HUES64 (cell line): ENCODE results near the gene RBP5.
A peak's percentile ranks its signal among the peaks of the same experiment; 100 is the strongest.

Source experiments
- H3K27ac ChIP-seq: 2 replicates; pipeline ENCODE4 v1.7.0; 2013; ENCODE audit warnings: low read depth, low read length, inconsistent platforms
- H3K27me3 ChIP-seq: 2 replicates; pipeline ENCODE4 v1.6.1; 2013; ENCODE audit warnings: mild to moderate bottlenecking, low read length; ENCODE audit not compliant: insufficient read depth
- H3K36me3 ChIP-seq: 2 replicates; pipeline ENCODE4 v1.6.1; 2013; ENCODE audit warnings: mild to moderate bottlenecking, low read length; ENCODE audit not compliant: insufficient read depth
- H3K4me1 ChIP-seq: 2 replicates; pipeline ENCODE4 v1.6.1; 2013; ENCODE audit warnings: mild to moderate bottlenecking, low read length, moderate library complexity; ENCODE audit not compliant: insufficient read depth
- H3K4me3 ChIP-seq: 2 replicates; pipeline ENCODE4 v1.5.1; 2013; ENCODE audit warnings: mild to moderate bottlenecking, low read length, moderate library complexity
- H3K9ac ChIP-seq: 2 replicates; pipeline ENCODE4 v1.6.1; 2013; ENCODE audit warnings: mild to moderate bottlenecking, low read depth, low read length
- H3K9me3 ChIP-seq: 2 replicates; pipeline ENCODE4 v1.6.1; 2013; ENCODE audit warnings: low read depth, low read length; ENCODE audit not compliant: insufficient read depth
- WGBS: fragments of 150-250, 120-280 bp; methylation state at CpG from one replicate; pipeline ENCODE4 v1.1.7; 2013; ENCODE audit warnings: missing lambda C conversion rate; 5-methylcytosine and 5-hydroxymethylcytosine counted together

RBP5 gene

DNA sequence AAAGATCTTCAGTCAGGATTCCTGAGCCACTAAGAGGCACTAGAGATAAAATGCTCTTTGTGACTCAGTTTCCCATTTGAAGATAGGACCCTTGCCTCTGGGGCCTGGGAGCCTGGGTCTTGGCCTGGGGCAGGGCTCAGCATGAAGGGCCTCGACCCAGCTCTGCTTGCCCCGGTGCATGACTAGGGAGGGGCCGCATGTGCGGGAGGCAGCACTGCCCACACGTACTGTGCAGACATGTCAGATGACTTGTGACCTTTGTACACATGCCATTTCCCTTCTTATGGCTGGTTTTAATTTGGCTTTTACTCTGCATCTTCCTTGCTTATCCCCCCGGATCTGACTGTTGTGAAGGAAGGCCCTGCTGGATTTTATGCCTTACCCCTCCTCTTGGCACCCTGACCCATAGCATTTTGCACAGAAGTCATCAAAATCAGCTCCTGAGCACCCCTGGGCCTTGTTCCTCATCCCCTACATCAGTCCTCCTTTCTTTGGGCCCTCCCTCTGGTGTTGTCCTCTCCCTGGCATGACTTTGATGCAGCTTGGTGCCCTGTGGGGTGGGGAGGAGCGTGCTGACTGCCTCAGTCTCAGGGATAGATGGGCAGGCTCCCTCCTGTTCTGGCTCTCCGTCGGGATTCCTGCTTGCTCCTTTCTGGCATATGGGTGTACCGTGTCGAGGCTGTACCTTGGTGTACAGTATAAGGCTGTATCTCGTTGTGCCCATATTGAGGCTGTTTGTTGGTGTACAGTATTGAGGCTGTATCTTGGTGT, 5.9 kb upstream of the RBP5 start:
- peaks cover 5% of the 10 kb centered on the region for H3K27me3 ChIP-seq
- H3K36me3 ChIP-seq: peaks cover 43% of the 10 kb centered on the region
- H3K4me1 ChIP-seq: no peaks in the 10 kb centered on the region
- H3K9ac ChIP-seq: no peak overlapping the region
- no peak overlapping the region for H3K4me3 ChIP-seq
- 91% methylated on average over 12 of the region's 12 CpGs for WGBS
- H3K9me3 ChIP-seq: no peaks in the 10 kb centered on the region
- no peak overlapping the region for H3K27ac ChIP-seq

GRCh38 chr12:7131502-7131866, 2.8 kb upstream of the RBP5 start:
- no peak overlapping the region for H3K9ac ChIP-seq
- WGBS: 33% methylated on average over 7 of the region's 7 CpGs
- H3K36me3 ChIP-seq: peaks cover 26% of the 10 kb centered on the region
- H3K4me1 ChIP-seq: peaks cover 12% of the 10 kb centered on the region
- peaks cover 13% of the 10 kb centered on the region for H3K27me3 ChIP-seq
- H3K9me3 ChIP-seq: no peaks in the 10 kb centered on the region
- peak overlapping the region; percentile 80 for H3K4me3 ChIP-seq
- H3K27ac ChIP-seq: no peak overlapping the region

DNA sequence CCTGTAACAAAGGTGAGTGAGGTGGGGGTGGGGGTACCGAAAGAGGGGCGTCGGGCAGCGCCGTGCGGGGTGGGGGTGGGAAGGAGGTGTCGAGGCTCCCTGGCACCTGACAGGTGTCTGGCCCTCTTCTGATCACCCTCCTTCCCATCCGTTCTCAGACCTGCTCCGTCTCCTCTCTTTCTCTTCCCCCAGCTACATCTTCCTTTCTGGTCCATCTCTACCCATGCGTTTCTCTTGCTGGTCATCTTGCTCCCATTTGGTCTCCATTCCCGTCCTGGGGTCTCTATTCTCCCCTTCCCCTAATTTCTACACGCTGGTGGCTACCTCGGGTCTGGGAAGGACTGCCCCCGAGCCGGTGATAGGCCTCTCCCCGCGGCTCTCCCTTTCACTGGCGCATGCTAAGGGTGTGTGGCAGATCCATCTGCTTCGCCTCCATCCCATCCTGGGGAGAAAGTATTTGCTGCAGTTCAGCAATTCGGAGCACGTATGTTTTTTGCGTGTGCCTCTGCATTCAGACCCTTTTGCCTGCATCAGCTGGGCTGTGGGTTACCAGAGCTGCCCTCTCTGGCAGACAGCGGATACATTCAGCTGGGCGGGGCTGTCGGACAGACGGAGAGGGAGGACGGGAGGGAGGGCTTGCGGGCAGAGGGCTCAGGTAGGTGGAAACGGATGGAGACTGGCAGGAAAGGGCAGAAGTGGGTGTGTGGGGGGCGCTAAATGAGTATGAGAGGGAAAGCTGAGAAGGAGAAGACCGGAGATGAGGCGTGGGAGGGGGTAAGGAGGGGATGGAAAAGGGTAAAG, 2.2 kb upstream of the RBP5 start:
- Histone ChIP-seq H3K36me3 (peaks cover 20% of the 10 kb centered on the region), H3K4me3 (peak overlapping the region; percentile 80), H3K9ac (no peak overlapping the region), H3K9me3 (no peaks in the 10 kb centered on the region), H3K27me3 (peaks cover 13% of the 10 kb centered on the region), H3K4me1 (peaks cover 12% of the 10 kb centered on the region), H3K27ac (no peak overlapping the region)
- WGBS: under 1% methylated on average over 27 of the region's 32 CpGs

- WGBS: under 1% methylated on average over 38 of the region's 40 CpGs
- H3K9ac ChIP-seq: peak within 1 kb of the TSS; percentile 64
- H3K9me3 ChIP-seq: no peaks in the 10 kb centered on the region
- peaks cover 12% of the 10 kb centered on the region for H3K4me1 ChIP-seq
- H3K36me3 ChIP-seq: peaks cover 12% of the 10 kb centered on the region; the same call in 1 of the 2 replicates
- 0 out of 2 replicates have a peak within 1 kb of the TSS, but pooled peaks have one; percentile 31 for H3K27ac ChIP-seq
- peaks cover 13% of the 10 kb centered on the region for H3K27me3 ChIP-seq
- H3K4me3 ChIP-seq: peak within 1 kb of the TSS; percentile 80
These were observed 1.4 kb upstream of the RBP5 start, which contains the start of gene CLSTN3 for GRCh38 chr12:7129872-7130691. Gene CLSTN3 (plus strand): TSS chr12:7130371. CDS start chr12:7130649, 278 bp downstream.

- Histone ChIP-seq H3K27ac (no peak overlapping the region), H3K27me3 (peaks cover 13% of the 10 kb centered on the region), H3K9me3 (no peaks in the 10 kb centered on the region), H3K4me3 (peak overlapping the region; percentile 80), H3K36me3 (peaks cover 7% of the 10 kb centered on the region; the same call in 1 of the 2 replicates), H3K4me1 (peaks cover 12% of the 10 kb centered on the region), H3K9ac (peak overlapping the region; percentile 64)
- WGBS: 11% methylated on average over 17 of the region's 19 CpGs
These were observed 690 bp upstream of the RBP5 start for GRCh38 chr12:7129287-7129871.

- Histone ChIP-seq H3K4me3 (no peak overlapping the region), H3K4me1 (peaks cover 15% of the 10 kb centered on the region), H3K27me3 (peaks cover 13% of the 10 kb centered on the region), H3K27ac (no peak overlapping the region), H3K9ac (no peak overlapping the region), H3K36me3 (no peaks in the 10 kb centered on the region), H3K9me3 (no peaks in the 10 kb centered on the region)
- 88% methylated on average over 17 of the region's 17 CpGs for WGBS
These were observed 618 bp downstream of the RBP5 start for GRCh38 chr12:7127916-7128626.

DNA sequence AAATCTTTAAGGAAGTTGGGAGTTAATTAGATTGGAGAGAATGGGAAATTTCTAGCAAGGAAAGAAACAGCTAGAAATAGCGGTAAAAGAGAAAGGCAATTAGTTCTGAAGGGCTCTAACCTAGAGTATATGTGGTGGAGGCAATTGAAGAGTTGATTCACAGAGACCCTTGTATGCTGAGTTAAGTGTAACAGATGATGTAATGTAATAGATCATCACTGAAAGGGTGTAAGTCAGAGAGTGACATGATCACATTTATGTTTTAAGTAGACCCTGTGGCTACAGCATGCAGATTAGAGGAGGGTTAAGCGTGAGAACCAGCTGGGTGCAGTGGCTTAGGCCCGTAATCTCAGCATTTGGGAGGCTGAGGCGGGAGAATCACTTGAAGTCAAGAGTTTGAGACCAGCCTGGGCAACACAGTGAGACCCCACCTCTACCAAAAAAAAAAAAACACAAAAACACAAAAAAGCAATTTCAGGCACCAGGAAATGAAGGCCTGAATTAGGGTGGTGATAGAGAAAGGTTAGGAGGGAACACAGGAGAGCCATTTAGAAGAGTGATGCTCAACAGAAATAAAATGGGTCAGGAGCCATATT, 3.0 kb downstream of the RBP5 start:
- Histone ChIP-seq H3K36me3 (no peaks in the 10 kb centered on the region), H3K27me3 (peaks cover 10% of the 10 kb centered on the region), H3K4me1 (peaks cover 16% of the 10 kb centered on the region), H3K27ac (no peak overlapping the region), H3K9ac (no peak overlapping the region), H3K4me3 (no peak overlapping the region), H3K9me3 (no peaks in the 10 kb centered on the region)
- 83% methylated on average over 4 of the region's 4 CpGs for WGBS

- H3K4me1 ChIP-seq: peaks cover 10% of the 10 kb centered on the region; the same call in 1 of the 2 replicates
- 92% methylated on average over 10 of the region's 11 CpGs for WGBS
These were observed 4.7 kb downstream of the RBP5 start for GRCh38 chr12:7123806-7124522.

GRCh38 chr12:7122811-7123769, 5.6 kb downstream of the RBP5 start:
- Histone ChIP-seq H3K4me1 (peaks cover 4% of the 10 kb centered on the region; the same call in 1 of the 2 replicates), H3K36me3 (no peaks in the 10 kb centered on the region), H3K4me3 (no peak overlapping the region), H3K9ac (no peak overlapping the region), H3K27ac (no peak overlapping the region), H3K9me3 (no peaks in the 10 kb centered on the region), H3K27me3 (no peaks in the 10 kb centered on the region)
- WGBS: 88% methylated on average over 7 of the region's 7 CpGs

More at GRCh38 chr12:7123806-7124522, 4.7 kb downstream of the RBP5 start:
- H3K27me3 ChIP-seq: peaks cover 2% of the 10 kb centered on the region
- H3K4me3 ChIP-seq: no peak overlapping the region
- H3K9me3 ChIP-seq: no peaks in the 10 kb centered on the region
- H3K36me3 ChIP-seq: no peaks in the 10 kb centered on the region
- no peak overlapping the region for H3K27ac ChIP-seq
- no peak overlapping the region for H3K9ac ChIP-seq
